ENCODE measurements around the gene PACSIN2.

Gene PACSIN2

GRCh38 chr22:42847110-42847509 lies 167.8 kb downstream of the PACSIN2 start:
- no peak for TF ChIP-seq ZFX (IDR thresholded peaks at IDR 0.05; ENCODE audit: borderline replicate concordance)
- TF ChIP-seq CTCF (IDR thresholded peaks at IDR 0.05) = no peak
- no peak overlapping the region for H3K27ac ChIP-seq

- peak overlapping the region; percentile 77 for H3K27ac ChIP-seq
- no peak for TF ChIP-seq CTCF (IDR thresholded peaks at IDR 0.05)
These were observed 170.2 kb downstream of the PACSIN2 start for GRCh38 chr22:42844756-42845155.

- TF ChIP-seq ZFX (IDR thresholded peaks at IDR 0.05; ENCODE audit: borderline replicate concordance) (no peak), CTCF (IDR thresholded peaks at IDR 0.05) (no peak)
- H3K27ac ChIP-seq = peak overlapping the region; percentile 77
These were observed 172.1 kb downstream of the PACSIN2 start for GRCh38 chr22:42842658-42843370.

- no peak overlapping the region for H3K27ac ChIP-seq
- no peak for TF ChIP-seq CTCF (IDR thresholded peaks at IDR 0.05)
- no peak for TF ChIP-seq ZFX (IDR thresholded peaks at IDR 0.05; ENCODE audit: borderline replicate concordance)
These were observed 173.5 kb downstream of the PACSIN2 start for GRCh38 chr22:42841444-42841843.

- TF ChIP-seq ZFX (IDR thresholded peaks at IDR 0.05; ENCODE audit: borderline replicate concordance) (no peak), CTCF (IDR thresholded peaks at IDR 0.05) (no peak)
- H3K27ac ChIP-seq = no peak overlapping the region
These were observed 177.4 kb downstream of the PACSIN2 start for GRCh38 chr22:42837556-42837955.

GRCh38 chr22:42836026-42836425 lies 178.9 kb downstream of the PACSIN2 start:
- H3K27ac ChIP-seq = no peak overlapping the region
- TF ChIP-seq ZFX (IDR thresholded peaks at IDR 0.05; ENCODE audit: borderline replicate concordance) (no peak), CTCF (IDR thresholded peaks at IDR 0.05) (no peak)

- H3K27ac ChIP-seq = no peak overlapping the region
These were observed 180.6 kb downstream of the PACSIN2 start for GRCh38 chr22:42834177-42834949.

More at GRCh38 chr22:42834177-42834949, 180.6 kb downstream of the PACSIN2 start:
- TF ChIP-seq CTCF (IDR thresholded peaks at IDR 0.05) (no peak), ZFX (IDR thresholded peaks at IDR 0.05; ENCODE audit: borderline replicate concordance) (no peak)
